Epithelial cell of proximal tubule (primary cell): Measurements from ENCODE around the gene PRRT3. TPM values are rescaled to one million over a fixed set of nuclear protein-coding genes. Genes with fewer than 3 reads are reported as not detected.
A peak's percentile ranks its signal among the peaks of the same experiment; 100 is the strongest.

Experiments
- DNase-seq: peaks from one replicate; pipeline ENCODE4 v3.0.0-alpha.2; 2011; ENCODE audit warnings: low read depth
- H3K4me3 ChIP-seq: 2 replicates; pipeline ENCODE4 v1.5.1; 2011; ENCODE audit warnings: low read depth, mild to moderate bottlenecking, low read length
- CTCF ChIP-seq: conservative IDR thresholded peaks from 2 replicates; pipeline ENCODE4 v1.5.1; 2012; ENCODE audit warnings: low read depth, mild to moderate bottlenecking, low read length
- total RNA-seq: library from RNA; depleted of rRNA; stranded (reverse); fragments of >200 nt; gene quantifications from 2 replicates; pipeline ENCODE4 v1.2.3, GENCODE V29; 2015

PRRT3 gene
- total RNA-seq, 1 donor from 2014 or later = 1.3 TPM

GRCh38 chr3:9976721-9977709 is 24.8 kb upstream of the PRRT3 start:
- peak; percentile 91 for DNase-seq
- no peak overlapping the region for H3K4me3 ChIP-seq
- TF ChIP-seq CTCF = no peak

- H3K4me3 ChIP-seq = no peak overlapping the region
- no peak for DNase-seq
- no peak for TF ChIP-seq CTCF
These were observed 17.9 kb upstream of the PRRT3 start for GRCh38 chr3:9970020-9970652.

- DNase-seq = no peak
- H3K4me3 ChIP-seq = no peak overlapping the region
- no peak for TF ChIP-seq CTCF
These were observed 17.4 kb upstream of the PRRT3 start for GRCh38 chr3:9969632-9970019.

GRCh38 chr3:9966841-9967240 is 14.6 kb upstream of the PRRT3 start:
- H3K4me3 ChIP-seq = no peak overlapping the region
- no peak for DNase-seq
- no peak for TF ChIP-seq CTCF

- H3K4me3 ChIP-seq = no peak overlapping the region
- DNase-seq = no peak
- TF ChIP-seq CTCF = no peak
These were observed 13.1 kb upstream of the PRRT3 start for GRCh38 chr3:9965200-9965875.

GRCh38 chr3:9957214-9957613 is 5.0 kb upstream of the PRRT3 start:
- TF ChIP-seq CTCF = peak; percentile 21
- no peak overlapping the region for H3K4me3 ChIP-seq
- DNase-seq = no peak
